GM21423 (cell line): ENCODE data around the gene PRDM16.

Experiments
- ATAC-seq: cut with Tn5 transposase; IDR thresholded peaks from one replicate; pipeline ENCODE4 v1.9.1; 2021; ENCODE audit warnings: mild to moderate bottlenecking, moderate library complexity; ENCODE audit not compliant: unreplicated experiment

PRDM16 gene

GRCh38 chr1:3378411-3379208, 309.6 kb downstream of the PRDM16 start:
- no peak for ATAC-seq

GRCh38 chr1:3379934-3380333, 310.9 kb downstream of the PRDM16 start:
- no peak for ATAC-seq

GRCh38 chr1:3380469-3380868, 311.5 kb downstream of the PRDM16 start:
- ATAC-seq = no peak

- no peak for ATAC-seq
Measured at GRCh38 chr1:3381901-3382300, 312.9 kb downstream of the PRDM16 start.

- no peak for ATAC-seq
Measured at GRCh38 chr1:3382326-3383057, 313.5 kb downstream of the PRDM16 start.

- no peak for ATAC-seq
Measured at GRCh38 chr1:3383679-3384078, 314.7 kb downstream of the PRDM16 start.

- no peak for ATAC-seq
Measured at GRCh38 chr1:3384407-3384806, 315.4 kb downstream of the PRDM16 start.

GRCh38 chr1:3386205-3387002, 317.4 kb downstream of the PRDM16 start:
- ATAC-seq = no peak

- ATAC-seq = no peak
Measured at GRCh38 chr1:3387401-3387800, 318.4 kb downstream of the PRDM16 start.

- ATAC-seq = no peak
Measured at GRCh38 chr1:3389093-3389833, 320.3 kb downstream of the PRDM16 start.

GRCh38 chr1:3390291-3390690, 321.3 kb downstream of the PRDM16 start:
- no peak for ATAC-seq

GRCh38 chr1:3391711-3392110, 322.7 kb downstream of the PRDM16 start:
- ATAC-seq = no peak

GRCh38 chr1:3393024-3393986, 324.3 kb downstream of the PRDM16 start:
- ATAC-seq = no peak

GRCh38 chr1:3393987-3394920, 325.3 kb downstream of the PRDM16 start:
- ATAC-seq = no peak

GRCh38 chr1:3396411-3396810, 327.4 kb downstream of the PRDM16 start:
- no peak for ATAC-seq

GRCh38 chr1:3397311-3397710, 328.3 kb downstream of the PRDM16 start:
- no peak for ATAC-seq

GRCh38 chr1:3398396-3399140, 329.6 kb downstream of the PRDM16 start:
- no peak for ATAC-seq

- ATAC-seq = no peak
Measured at GRCh38 chr1:3399732-3400131, 330.7 kb downstream of the PRDM16 start.
